ENCODE measurements around the gene FAM219B.

DNA sequence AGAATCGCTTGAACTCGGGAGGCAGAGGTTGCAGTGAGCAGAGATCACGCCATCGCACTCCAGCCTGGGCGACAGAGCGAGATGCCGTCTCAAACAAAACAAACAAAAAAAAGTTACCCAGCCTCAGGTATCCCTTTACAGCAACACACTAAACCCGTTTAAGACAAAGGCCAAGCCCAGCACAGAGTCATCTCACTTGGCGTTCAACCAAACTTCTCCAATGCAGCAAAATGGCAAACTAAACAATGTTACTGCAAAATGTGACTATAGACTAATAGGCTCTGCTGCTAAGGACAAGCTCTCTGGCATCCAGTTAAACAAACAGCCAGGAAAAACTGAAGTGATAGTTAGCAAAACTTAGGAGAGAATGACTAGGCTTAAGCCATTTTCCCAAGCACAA lies 6.4 kb upstream of the FAM219B start:
- TF ChIP-seq, protein P1, sequence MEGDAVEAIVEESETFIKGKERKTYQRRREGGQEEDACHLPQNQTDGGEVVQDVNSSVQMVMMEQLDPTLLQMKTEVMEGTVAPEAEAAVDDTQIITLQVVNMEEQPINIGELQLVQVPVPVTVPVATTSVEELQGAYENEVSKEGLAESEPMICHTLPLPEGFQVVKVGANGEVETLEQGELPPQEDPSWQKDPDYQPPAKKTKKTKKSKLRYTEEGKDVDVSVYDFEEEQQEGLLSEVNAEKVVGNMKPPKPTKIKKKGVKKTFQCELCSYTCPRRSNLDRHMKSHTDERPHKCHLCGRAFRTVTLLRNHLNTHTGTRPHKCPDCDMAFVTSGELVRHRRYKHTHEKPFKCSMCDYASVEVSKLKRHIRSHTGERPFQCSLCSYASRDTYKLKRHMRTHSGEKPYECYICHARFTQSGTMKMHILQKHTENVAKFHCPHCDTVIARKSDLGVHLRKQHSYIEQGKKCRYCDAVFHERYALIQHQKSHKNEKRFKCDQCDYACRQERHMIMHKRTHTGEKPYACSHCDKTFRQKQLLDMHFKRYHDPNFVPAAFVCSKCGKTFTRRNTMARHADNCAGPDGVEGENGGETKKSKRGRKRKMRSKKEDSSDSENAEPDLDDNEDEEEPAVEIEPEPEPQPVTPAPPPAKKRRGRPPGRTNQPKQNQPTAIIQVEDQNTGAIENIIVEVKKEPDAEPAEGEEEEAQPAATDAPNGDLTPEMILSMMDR (IDR thresholded peaks at IDR 0.05) = no peak
- TF ChIP-seq POLR2A (IDR thresholded peaks at IDR 0.05) = no peak
